ENCODE measurements around the gene ARMC3. TPM values are rescaled to one million over a fixed set of nuclear protein-coding genes. Genes with fewer than 3 reads are reported as not detected.
"Not testable (repeated sequence)": the region's sequence is repeated elsewhere in the genome, so short reads cannot be mapped to it uniquely, and the experiment has no call there.

Gene ARMC3
- total RNA-seq, 2 donors from 2014 or later = not detected

DNA sequence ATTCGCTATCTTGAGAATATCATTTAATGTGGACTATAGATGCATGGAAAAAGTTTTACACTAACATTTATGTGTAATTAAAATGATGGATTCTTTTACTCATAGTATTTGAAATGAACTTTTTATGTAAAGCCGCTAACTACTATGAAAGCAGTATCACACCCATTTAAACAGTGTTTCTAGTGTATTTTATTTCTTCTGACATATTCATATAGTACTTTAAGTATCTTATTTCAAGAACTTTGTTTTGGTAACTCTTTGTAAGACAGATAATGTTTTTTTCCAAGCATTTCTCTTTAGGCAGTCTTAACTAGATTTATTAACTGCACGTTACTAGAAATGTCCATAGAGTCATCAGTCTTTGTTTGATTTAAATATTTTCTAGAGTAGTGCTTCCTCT lies 12.5 kb upstream of the ARMC3 start:
- ATAC-seq (no peak), DNase-seq (no peak)
- intact Hi-C loops (cut with DNase I, micrococcal nuclease) = no loop called here

DNA sequence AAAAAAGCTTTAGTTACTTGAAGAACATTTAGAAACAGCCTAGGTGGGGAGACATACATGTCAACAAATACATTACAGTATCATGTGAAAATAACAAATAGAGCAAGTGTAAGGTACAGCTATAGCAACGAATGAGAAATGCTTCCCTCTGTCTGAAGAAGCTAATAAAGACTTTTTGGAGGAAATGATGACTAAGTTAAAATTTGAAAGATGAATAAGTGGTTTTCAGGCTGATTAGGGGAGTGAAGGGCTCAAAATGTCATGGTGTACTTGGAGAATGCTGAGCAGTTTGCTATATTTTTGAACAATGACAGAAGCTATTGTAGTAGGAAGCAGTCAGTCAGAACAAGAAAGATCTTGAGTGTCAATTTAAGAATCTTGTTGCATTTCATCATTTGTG lies 2.8 kb upstream of the ARMC3 start:
- intact Hi-C loops (cut with DNase I, micrococcal nuclease) = no loop called here
- ATAC-seq (no peak), DNase-seq (no peak)

DNA sequence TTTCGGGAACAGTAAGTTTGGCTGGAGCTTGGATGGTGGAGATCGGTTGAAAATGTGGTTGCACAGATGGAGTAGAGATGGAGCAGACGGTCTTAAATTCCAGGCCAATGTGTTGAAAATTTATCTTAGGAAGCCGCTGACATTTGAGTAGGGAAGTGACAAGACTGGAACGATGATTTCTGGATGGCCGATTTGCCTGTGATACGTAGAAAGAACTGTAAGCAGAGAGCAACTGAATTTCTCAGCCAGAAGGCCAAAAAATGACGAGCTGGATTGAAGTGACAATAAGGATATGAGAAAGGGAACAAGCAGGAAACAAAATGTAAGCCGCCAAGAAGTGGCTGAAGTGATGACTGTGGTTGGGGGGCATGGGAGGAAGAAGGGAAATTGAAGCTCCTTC lies 687 bp upstream of the ARMC3 start:
- intact Hi-C loops (cut with DNase I, micrococcal nuclease) = no loop called here
- DNase-seq = no peak
- no peak for ATAC-seq

- ATAC-seq; intact Hi-C loops (cut with DNase I, micrococcal nuclease); DNase-seq: not testable (repeated sequence)
These were observed 1.2 kb downstream of the ARMC3 start for GRCh38 chr10:22929053-22929452.

DNA sequence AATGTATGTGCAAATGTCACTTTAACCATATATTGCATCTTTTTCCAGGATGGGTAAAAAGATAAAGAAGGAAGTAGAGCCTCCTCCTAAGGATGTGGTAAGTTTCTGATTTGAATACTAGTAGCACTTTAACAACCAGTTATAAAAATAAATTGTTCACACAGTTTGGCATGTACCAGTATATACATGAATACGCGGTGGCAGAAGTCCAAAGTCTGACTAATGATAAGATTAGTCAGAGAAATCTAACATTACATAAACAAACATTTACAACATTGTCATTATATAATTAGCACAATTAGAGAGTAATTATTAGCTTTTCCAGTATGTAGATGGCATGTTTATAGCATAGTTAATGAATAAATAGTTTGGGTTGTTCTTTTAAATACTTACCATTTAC lies 4.1 kb downstream of the ARMC3 start:
- intact Hi-C loops (cut with DNase I, micrococcal nuclease) = no loop called here
- no peak for ATAC-seq
- no peak for DNase-seq

- ATAC-seq (no peak), DNase-seq (no peak)
- intact Hi-C loops (cut with DNase I, micrococcal nuclease) = no loop called here
These were observed 4.9 kb downstream of the ARMC3 start for GRCh38 chr10:22932626-22933370.

DNA sequence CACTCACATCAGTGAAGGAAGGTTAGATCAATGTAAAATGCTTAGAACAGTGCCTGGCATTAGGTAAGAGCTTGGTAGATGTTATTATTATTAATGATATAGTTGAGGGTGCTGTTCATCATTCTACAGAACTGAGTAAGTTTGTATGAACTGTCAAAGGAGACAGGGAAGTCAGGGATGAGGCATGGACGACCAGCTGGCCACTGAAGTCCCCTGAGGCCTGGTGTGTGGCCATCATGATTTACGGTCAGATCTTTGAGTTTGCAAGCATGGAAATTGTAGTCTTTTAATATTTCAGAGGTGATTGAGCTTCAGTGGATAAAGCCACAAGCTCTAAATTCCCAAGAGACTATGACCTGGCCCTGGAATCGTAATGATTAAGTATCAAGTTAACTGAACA lies 6.9 kb downstream of the ARMC3 start:
- ATAC-seq = no peak
- no peak for DNase-seq
- intact Hi-C loops (cut with DNase I, micrococcal nuclease) = no loop called here

GRCh38 chr10:22942437-22942836 lies 14.6 kb downstream of the ARMC3 start:
- no peak for ATAC-seq
- intact Hi-C loops (cut with DNase I, micrococcal nuclease) = no loop called here
- DNase-seq = no peak

GRCh38 chr10:22945934-22946673 lies 18.3 kb downstream of the ARMC3 start:
- intact Hi-C loops (cut with DNase I, micrococcal nuclease) = no loop called here
- ATAC-seq (no peak), DNase-seq (no peak)

DNA sequence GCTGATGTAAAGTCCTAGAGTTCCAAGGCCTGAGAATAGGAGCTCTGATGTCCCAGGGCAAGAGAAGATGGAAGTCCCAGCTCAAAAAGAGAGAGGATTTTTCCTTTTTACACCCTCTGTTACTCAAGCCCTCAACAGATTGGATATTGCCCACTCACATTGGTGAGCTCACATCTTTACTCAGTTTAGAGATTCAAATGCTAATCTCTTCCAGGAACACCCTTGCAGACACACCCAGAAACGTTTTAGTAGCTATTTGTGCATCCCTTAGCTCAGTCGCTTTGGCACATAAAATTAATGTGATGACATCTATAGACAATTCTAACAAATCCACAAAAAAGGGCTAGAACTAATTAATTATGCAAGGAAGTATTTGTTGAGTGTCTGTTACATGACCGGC lies 27.1 kb downstream of the ARMC3 start:
- DNase-seq (no peak), ATAC-seq (no peak)
- intact Hi-C loops (cut with DNase I, micrococcal nuclease) = no loop called here

DNA sequence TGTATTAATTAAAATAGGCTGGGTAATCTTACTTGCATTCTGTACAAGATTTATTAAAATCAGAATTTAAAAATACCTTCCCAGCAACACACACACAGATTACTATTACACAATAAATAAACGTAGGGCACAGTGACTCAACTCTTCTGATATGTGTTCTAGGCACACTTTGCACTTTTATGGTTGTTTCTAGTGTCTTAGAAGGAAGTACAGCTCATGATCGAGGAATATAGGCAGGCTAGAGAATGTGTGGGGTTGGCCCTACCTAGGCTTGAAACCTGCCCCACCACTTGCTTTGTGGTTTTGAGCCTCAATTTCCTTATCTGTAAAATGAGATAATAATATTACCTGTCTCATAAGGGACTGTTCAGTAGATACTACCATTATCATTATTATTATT lies 30.5 kb downstream of the ARMC3 start:
- intact Hi-C loops (cut with DNase I, micrococcal nuclease) = no loop called here
- no peak for DNase-seq
- ATAC-seq = no peak

- DNase-seq (no peak), ATAC-seq (no peak)
- intact Hi-C loops (cut with DNase I, micrococcal nuclease) = no loop called here
These were observed 31.4 kb downstream of the ARMC3 start for GRCh38 chr10:22959292-22959691.

DNA sequence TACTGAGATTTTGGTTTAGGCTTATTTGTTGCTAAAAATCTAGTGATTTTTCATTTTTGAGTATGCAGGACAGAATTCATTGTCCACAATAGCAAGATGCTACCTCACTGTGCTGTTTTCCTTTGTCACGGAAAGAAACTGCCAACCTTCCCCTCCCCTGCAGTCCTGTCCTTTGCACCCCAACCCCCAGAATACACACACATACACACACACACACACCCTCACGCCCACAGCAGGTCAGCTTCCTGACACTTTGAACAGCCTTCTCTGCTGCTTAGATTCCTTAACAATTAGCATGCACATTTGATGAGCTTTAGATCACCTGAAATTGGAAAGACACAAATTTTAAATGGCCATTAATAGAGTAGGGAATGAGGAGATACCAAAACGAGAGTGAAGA lies 32.1 kb downstream of the ARMC3 start:
- intact Hi-C loops (cut with DNase I, micrococcal nuclease) = no loop called here
- ATAC-seq (no peak), DNase-seq (no peak)

DNA sequence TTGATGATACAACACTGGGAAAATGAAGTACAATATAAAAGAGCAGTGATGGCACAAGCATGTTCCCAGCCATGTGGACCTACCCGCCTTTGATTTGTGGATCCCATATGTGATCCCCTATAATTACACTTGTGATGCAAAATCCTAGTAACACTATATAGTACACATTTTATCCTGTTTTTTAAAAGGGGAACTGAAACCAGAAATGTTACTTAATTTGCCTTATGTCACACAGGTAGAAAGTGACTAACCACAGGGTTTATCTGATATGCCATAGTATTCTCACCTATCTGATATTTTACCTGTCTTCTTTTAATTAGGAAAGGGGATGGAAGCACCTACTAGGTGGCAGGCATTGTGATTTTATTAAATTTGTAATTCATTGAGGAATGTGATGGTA lies 35.0 kb downstream of the ARMC3 start:
- DNase-seq (no peak), ATAC-seq (no peak)
- intact Hi-C loops (cut with DNase I, micrococcal nuclease) = no loop called here

- DNase-seq (no peak), ATAC-seq (no peak)
- intact Hi-C loops (cut with DNase I, micrococcal nuclease) = no loop called here
These were observed 41.9 kb downstream of the ARMC3 start for GRCh38 chr10:22969704-22970103.

DNA sequence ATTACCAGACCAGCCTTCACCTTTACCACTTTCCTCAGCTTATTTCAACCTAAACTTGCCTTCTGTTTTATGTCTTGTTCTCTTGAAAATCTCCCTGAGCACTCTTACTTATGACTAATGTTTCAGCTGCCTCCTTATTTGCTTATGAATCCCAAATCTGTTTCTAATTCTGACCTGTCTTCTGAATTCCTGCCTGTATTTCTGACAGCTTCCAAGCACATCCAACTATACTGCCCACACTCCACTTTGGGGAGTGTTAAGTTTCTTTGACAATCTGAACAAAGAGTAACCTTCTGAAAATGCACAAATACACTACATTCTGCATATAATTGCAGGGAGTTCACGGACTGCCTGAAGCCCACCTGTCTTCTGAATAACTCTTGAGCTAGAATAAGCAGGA lies 48.7 kb downstream of the ARMC3 start:
- no peak for ATAC-seq
- no peak for DNase-seq
- intact Hi-C loops (cut with DNase I, micrococcal nuclease) = no loop called here

GRCh38 chr10:22977751-22978150 lies 49.9 kb downstream of the ARMC3 start:
- ATAC-seq = no peak
- intact Hi-C loops (cut with DNase I, micrococcal nuclease) = no loop called here
- DNase-seq = no peak

DNA sequence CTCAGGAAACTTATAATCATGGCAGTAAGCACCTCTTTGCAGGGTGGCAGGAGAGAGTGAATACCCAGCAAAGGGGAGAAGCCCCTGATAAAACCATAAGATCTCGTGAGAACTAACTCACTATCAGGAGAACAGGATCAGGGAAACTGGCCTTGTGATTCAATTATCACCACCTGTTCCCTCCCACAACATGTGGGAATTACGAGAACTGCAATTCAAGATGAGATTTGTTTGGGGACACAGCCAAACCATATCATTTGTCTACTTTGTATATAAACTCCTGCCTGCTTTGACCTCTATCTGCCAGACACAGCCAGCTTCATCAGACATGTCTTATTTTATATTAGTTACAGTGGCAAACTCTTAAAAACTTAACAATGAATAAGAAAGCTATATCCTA lies 50.4 kb downstream of the ARMC3 start:
- no peak for DNase-seq
- ATAC-seq = no peak
- intact Hi-C loops (cut with DNase I, micrococcal nuclease) = no loop called here

DNA sequence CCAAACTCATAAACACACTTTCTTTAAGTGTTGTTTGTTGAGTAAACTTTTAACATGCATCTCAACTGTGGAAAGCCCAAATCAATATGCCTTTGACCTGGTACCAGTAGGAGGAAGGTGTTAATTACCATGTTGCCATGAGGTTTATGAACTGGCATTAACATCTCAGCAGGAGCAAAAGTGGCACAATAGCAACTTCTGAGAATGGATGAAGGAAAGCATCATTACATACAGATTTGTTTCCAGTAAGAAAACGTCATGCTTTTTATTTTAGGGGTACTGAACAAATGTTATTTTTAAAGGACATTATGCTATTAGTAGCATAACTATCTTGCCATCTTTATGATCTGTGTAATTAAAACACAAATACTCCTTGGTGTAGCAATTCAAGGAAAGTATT lies 51.1 kb downstream of the ARMC3 start:
- DNase-seq (no peak), ATAC-seq (no peak)
- intact Hi-C loops (cut with DNase I, micrococcal nuclease) = no loop called here

DNA sequence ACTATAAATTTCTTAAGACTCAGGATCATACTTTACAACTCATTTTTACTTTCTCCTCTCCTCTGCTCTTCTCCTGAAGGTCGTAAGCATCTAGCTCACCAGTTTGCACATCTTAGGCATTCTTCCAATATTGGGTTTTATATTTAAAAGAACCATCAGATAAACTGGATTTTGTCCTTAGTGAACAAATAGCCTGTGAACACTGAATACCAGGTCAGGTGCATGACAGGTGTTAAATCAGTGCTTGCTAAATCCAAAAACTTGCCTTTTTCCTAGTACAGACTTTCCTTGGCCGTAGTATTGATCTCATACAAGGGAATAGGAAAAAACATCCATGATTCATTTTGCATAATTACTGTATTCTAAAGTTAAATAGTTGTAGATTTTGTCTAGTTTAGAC lies 53.0 kb downstream of the ARMC3 start:
- ATAC-seq (no peak), DNase-seq (no peak)
- intact Hi-C loops (cut with DNase I, micrococcal nuclease) = loop anchor here in 1 of 2 donors (10.0 kb wide), 2 partner anchors 406 to 1486 kb away; no protein-coding TSS in a partner anchor

GRCh38 chr10:22984066-22984465 lies 56.2 kb downstream of the ARMC3 start:
- intact Hi-C loops (cut with DNase I, micrococcal nuclease) = loop anchor here in 1 of 2 donors (10.0 kb wide), 2 partner anchors 409 to 1489 kb away; no protein-coding TSS in a partner anchor
- ATAC-seq = no peak

More at GRCh38 chr10:22984066-22984465, 56.2 kb downstream of the ARMC3 start:
- no peak for DNase-seq

Data from left colon (tissue), 2 donors.